Measurements from ENCODE around the gene CDH13.

DNA sequence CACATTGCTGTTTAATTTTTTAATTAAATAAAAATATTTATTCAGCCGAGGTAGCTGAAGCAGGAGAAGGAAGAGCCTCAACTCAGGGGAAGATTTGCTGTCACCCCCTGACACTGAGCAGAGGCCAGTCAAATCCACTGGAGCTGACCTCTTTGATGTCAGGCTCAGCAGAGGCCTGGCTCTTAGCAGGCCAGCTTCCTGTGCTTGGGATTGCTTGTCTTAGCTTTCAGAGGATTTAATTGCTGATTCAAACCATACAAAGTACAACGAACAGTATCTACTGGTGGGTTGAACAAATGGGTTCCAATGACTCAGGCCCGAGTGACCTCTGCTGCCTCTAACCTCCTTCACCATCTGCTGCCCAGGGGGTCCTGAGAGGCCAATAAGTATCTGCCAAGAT lies 764.0 kb downstream of the CDH13 start:
- TF ChIP-seq POLR2A (IDR thresholded peaks at IDR 0.05) (no peak), CTCF (IDR thresholded peaks at IDR 0.05 in 4 of 5, conservative IDR thresholded peaks at IDR 0.05 in 1 of 5) (no peak)
